Cerebellar nuclear complex (tissue), 1 donor: ENCODE results near the gene KLF8.

ENCODE experiments used
- DNase-seq, 2 experiments: peaks; one replicate each; lab custom pipeline; 2025; lab: John Stamatoyannopoulos, UW

Gene KLF8

GRCh38 chrX:56310581-56310980 is 78.4 kb downstream of the KLF8 start:
- no peak for DNase-seq

GRCh38 chrX:56313308-56313707 is 81.2 kb downstream of the KLF8 start:
- no peak for DNase-seq

- no peak for DNase-seq
Measured at GRCh38 chrX:56314334-56314733, 82.2 kb downstream of the KLF8 start.

GRCh38 chrX:56318076-56318475 is 85.9 kb downstream of the KLF8 start:
- no peak for DNase-seq

GRCh38 chrX:56319165-56319564 is 87.0 kb downstream of the KLF8 start:
- no peak for DNase-seq
